HepG2 (cell line): ENCODE measurements around the gene CTNNBIP1. TPM values are rescaled to one million over a fixed set of nuclear protein-coding genes. Genes with fewer than 3 reads are reported as not detected.

Source experiments
- IKZF1 ChIP-seq: fragments of 450-650 bp; IDR thresholded peaks from 2 replicates; pipeline ENCODE4 v1.7.1; 2016
- MATR3 ChIP-seq: sonication (generic); formaldehyde crosslinking; IDR thresholded peaks from 2 replicates; pipeline ENCODE4 v1.4.0; 2020; ENCODE audit warnings: missing genetic modification reagents
- NBN ChIP-seq: fragments of 450-650 bp; conservative IDR thresholded peaks from 2 replicates; pipeline ENCODE4 v1.6.1; 2017
- PRMT3 ChIP-seq: sonication (generic); formaldehyde crosslinking; IDR thresholded peaks from 2 replicates; pipeline ENCODE4 v1.8.1; 2022; ENCODE audit warnings: low read depth, mild to moderate bottlenecking, moderate library complexity, missing genetic modification reagents, borderline replicate concordance
- SP1 ChIP-seq, 2 experiments: fragments of 450-650 bp in 1 of 2; sonication (generic) in 1 of 2; formaldehyde crosslinking in 1 of 2; IDR thresholded peaks; 2 replicates each; pipeline versions ENCODE4 v1.4.0 to v1.6.1; 2016 to 2020; ENCODE audit warnings: missing genetic modification reagents in 1 of 2
- STAG1 ChIP-seq: sonication (generic); formaldehyde crosslinking; IDR thresholded peaks from 2 replicates; pipeline ENCODE4 v1.4.0; 2020; ENCODE audit warnings: missing genetic modification reagents
- ZNF282 ChIP-seq: fragments of 450-650 bp; IDR thresholded peaks from 2 replicates; pipeline ENCODE4 v1.6.1; 2018; ENCODE audit not compliant: partially characterized antibody
- ZNF367 ChIP-seq: sonication (generic); formaldehyde crosslinking; IDR thresholded peaks from 2 replicates; pipeline ENCODE4 v1.4.0; 2020; ENCODE audit warnings: missing genetic modification reagents, borderline replicate concordance
- ZNF749 ChIP-seq: sonication (generic); formaldehyde crosslinking; IDR thresholded peaks from 2 replicates; pipeline ENCODE4 v1.8.0; 2022; ENCODE audit warnings: mild to moderate bottlenecking, missing genetic modification reagents, moderate library complexity, borderline replicate concordance
- polyA plus RNA-seq, 8 experiments: library from polyadenylated mRNA; depleted of rRNA in 3 of 8; stranded (reverse) in 7 of 8; unstranded in 1 of 8; fragments of >200 nt; fragmentation: Illumina TruSeq in 4 of 8; extraction: Trizol in 4 of 8; gene quantifications; 2 replicates each; pipeline versions ENCODE4 v1.2.1 to v1.2.3, GENCODE V29; 2011 to 2016; ENCODE audit warnings: low read depth in 4 of 8, missing spikeins in 1 of 8, mixed read lengths in 1 of 8; ENCODE audit not compliant: insufficient read depth in 1 of 8
- total RNA-seq, 5 experiments: library from RNA; depleted of rRNA; stranded (reverse); fragments of >200 nt; fragmentation: Illumina TruSeq; extraction: Trizol; gene quantifications; 2 replicates each; pipeline ENCODE4 v1.2.3, GENCODE V29; 2016; ENCODE audit warnings: low read depth in 1 of 5
- TF ChIP-seq, protein P1 (sequence below): sonication (generic); formaldehyde crosslinking; IDR thresholded peaks from 2 replicates; pipeline ENCODE4 v1.5.1; 2020; ENCODE audit warnings: mild to moderate bottlenecking, missing genetic modification reagents, borderline replicate concordance
- TF ChIP-seq, protein P2 (sequence below): sonication (generic); formaldehyde crosslinking; conservative IDR thresholded peaks from 2 replicates; pipeline ENCODE4 v1.8.0; 2022; ENCODE audit warnings: missing genetic modification reagents
- TF ChIP-seq, protein P3 (sequence below): sonication (generic); formaldehyde crosslinking; IDR thresholded peaks from 2 replicates; pipeline ENCODE4 v1.4.0; 2020; ENCODE audit warnings: missing genetic modification reagents, borderline replicate concordance
- TF ChIP-seq, protein P4 (sequence below): sonication (generic); formaldehyde crosslinking; IDR thresholded peaks from 2 replicates; pipeline ENCODE4 v1.9.0; 2021; ENCODE audit warnings: missing genetic modification reagents, mild to moderate bottlenecking, borderline replicate concordance
- TF ChIP-seq, protein P5 (sequence below): sonication (generic); formaldehyde crosslinking; IDR thresholded peaks from 2 replicates; pipeline ENCODE4 v1.8.1; 2023; ENCODE audit warnings: mild to moderate bottlenecking, missing genetic modification reagents

The CTNNBIP1 gene
- total and polyA plus RNA-seq, 2 of the 13 experiments (the other 11 are each of a cell fraction or from before 2014, with no cell fraction given) = 71.7 to 83.0 TPM

DNA sequence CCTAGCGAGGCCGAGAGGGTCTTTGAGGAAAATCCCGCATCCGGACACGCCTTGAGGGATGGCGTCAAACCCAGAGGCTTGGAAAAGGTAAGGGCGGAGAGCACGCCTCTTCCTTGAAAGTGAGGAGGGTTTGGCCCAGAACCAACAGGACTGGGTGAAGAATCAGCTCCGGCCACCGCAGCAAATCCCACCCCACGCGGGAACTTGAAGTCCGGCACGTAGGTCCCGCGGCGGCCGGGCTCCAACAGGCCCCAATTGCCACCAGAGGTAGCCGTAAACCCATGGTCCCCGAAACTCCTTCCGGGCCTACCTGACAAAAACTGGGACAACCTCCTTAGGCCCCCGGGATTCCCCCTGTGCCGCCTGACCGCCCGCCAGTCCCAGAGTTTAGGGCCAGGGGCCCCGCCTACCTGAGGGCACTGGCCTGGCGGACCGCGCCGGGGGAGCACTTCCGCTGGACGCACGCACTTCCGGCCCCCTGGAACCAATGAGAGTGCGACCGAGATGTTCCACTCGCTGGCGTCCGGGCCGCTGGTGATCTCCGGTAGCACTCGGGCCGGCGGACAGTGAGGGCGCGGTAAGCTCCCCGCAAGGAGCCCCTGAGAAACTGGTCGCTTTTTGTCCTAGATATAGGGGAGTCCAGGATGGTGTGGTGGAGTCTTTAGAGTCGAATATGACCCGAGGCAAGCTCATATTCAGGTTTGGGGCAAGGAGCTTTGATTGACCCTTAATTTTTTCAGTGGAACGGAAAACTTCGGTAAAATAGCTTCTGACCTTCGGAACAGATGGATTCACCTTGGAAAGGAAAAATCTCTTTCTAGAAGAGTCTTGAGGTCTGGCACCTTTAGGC is 33.1 kb upstream of the CTNNBIP1 start, which contains the start of the genes LZIC and NMNAT1 (continued):
- TF ChIP-seq, protein P1, sequence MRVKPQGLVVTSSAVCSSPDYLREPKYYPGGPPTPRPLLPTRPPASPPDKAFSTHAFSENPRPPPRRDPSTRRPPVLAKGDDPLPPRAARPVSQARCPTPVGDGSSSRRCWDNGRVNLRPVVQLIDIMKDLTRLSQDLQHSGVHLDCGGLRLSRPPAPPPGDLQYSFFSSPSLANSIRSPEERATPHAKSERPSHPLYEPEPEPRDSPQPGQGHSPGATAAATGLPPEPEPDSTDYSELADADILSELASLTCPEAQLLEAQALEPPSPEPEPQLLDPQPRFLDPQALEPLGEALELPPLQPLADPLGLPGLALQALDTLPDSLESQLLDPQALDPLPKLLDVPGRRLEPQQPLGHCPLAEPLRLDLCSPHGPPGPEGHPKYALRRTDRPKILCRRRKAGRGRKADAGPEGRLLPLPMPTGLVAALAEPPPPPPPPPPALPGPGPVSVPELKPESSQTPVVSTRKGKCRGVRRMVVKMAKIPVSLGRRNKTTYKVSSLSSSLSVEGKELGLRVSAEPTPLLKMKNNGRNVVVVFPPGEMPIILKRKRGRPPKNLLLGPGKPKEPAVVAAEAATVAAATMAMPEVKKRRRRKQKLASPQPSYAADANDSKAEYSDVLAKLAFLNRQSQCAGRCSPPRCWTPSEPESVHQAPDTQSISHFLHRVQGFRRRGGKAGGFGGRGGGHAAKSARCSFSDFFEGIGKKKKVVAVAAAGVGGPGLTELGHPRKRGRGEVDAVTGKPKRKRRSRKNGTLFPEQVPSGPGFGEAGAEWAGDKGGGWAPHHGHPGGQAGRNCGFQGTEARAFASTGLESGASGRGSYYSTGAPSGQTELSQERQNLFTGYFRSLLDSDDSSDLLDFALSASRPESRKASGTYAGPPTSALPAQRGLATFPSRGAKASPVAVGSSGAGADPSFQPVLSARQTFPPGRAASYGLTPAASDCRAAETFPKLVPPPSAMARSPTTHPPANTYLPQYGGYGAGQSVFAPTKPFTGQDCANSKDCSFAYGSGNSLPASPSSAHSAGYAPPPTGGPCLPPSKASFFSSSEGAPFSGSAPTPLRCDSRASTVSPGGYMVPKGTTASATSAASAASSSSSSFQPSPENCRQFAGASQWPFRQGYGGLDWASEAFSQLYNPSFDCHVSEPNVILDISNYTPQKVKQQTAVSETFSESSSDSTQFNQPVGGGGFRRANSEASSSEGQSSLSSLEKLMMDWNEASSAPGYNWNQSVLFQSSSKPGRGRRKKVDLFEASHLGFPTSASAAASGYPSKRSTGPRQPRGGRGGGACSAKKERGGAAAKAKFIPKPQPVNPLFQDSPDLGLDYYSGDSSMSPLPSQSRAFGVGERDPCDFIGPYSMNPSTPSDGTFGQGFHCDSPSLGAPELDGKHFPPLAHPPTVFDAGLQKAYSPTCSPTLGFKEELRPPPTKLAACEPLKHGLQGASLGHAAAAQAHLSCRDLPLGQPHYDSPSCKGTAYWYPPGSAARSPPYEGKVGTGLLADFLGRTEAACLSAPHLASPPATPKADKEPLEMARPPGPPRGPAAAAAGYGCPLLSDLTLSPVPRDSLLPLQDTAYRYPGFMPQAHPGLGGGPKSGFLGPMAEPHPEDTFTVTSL (CRISPR knock-in tag) = no peak; the same call in 1 of the 2 replicates
- TF ChIP-seq NBN = no peak
- TF ChIP-seq, protein P2, sequence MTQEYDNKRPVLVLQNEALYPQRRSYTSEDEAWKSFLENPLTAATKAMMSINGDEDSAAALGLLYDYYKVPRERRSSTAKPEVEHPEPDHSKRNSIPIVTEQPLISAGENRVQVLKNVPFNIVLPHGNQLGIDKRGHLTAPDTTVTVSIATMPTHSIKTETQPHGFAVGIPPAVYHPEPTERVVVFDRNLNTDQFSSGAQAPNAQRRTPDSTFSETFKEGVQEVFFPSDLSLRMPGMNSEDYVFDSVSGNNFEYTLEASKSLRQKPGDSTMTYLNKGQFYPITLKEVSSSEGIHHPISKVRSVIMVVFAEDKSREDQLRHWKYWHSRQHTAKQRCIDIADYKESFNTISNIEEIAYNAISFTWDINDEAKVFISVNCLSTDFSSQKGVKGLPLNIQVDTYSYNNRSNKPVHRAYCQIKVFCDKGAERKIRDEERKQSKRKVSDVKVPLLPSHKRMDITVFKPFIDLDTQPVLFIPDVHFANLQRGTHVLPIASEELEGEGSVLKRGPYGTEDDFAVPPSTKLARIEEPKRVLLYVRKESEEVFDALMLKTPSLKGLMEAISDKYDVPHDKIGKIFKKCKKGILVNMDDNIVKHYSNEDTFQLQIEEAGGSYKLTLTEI = no peak
- TF ChIP-seq ZNF282 = no peak
- TF ChIP-seq MATR3 (CRISPR knock-in tag) = no peak
- TF ChIP-seq PRMT3 = no peak; the same call in 1 of the 2 replicates
- no peak for TF ChIP-seq ZNF367 (CRISPR knock-in tag)
- TF ChIP-seq SP1 (IDR thresholded peaks at IDR 0.05) = no peak
- peak; percentile 96 for TF ChIP-seq SP1 (CRISPR knock-in tag; IDR thresholded peaks at IDR 0.05)
- TF ChIP-seq, protein P3, sequence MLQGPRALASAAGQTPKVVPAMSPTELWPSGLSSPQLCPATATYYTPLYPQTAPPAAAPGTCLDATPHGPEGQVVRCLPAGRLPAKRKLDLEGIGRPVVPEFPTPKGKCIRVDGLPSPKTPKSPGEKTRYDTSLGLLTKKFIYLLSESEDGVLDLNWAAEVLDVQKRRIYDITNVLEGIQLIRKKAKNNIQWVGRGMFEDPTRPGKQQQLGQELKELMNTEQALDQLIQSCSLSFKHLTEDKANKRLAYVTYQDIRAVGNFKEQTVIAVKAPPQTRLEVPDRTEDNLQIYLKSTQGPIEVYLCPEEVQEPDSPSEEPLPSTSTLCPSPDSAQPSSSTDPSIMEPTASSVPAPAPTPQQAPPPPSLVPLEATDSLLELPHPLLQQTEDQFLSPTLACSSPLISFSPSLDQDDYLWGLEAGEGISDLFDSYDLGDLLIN (CRISPR knock-in tag) = no peak; the same call in 1 of the 2 replicates
- TF ChIP-seq IKZF1 = no peak
- TF ChIP-seq STAG1 (CRISPR knock-in tag) = peak; percentile 19; the same call in 1 of the 2 replicates
- 0 out of 2 replicates have a peak, but pooled peaks have one; percentile 72 for TF ChIP-seq ZNF749 (CRISPR knock-in tag)
- TF ChIP-seq, protein P4, sequence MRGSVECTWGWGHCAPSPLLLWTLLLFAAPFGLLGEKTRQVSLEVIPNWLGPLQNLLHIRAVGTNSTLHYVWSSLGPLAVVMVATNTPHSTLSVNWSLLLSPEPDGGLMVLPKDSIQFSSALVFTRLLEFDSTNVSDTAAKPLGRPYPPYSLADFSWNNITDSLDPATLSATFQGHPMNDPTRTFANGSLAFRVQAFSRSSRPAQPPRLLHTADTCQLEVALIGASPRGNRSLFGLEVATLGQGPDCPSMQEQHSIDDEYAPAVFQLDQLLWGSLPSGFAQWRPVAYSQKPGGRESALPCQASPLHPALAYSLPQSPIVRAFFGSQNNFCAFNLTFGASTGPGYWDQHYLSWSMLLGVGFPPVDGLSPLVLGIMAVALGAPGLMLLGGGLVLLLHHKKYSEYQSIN = no peak
- TF ChIP-seq, protein P5, sequence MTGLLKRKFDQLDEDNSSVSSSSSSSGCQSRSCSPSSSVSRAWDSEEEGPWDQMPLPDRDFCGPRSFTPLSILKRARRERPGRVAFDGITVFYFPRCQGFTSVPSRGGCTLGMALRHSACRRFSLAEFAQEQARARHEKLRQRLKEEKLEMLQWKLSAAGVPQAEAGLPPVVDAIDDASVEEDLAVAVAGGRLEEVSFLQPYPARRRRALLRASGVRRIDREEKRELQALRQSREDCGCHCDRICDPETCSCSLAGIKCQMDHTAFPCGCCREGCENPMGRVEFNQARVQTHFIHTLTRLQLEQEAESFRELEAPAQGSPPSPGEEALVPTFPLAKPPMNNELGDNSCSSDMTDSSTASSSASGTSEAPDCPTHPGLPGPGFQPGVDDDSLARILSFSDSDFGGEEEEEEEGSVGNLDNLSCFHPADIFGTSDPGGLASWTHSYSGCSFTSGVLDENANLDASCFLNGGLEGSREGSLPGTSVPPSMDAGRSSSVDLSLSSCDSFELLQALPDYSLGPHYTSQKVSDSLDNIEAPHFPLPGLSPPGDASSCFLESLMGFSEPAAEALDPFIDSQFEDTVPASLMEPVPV (CRISPR knock-in tag) = no peak
